CD14-positive monocyte (primary cell): ENCODE measurements around the gene CHAD. TPM values are rescaled to one million over a fixed set of nuclear protein-coding genes. Genes with fewer than 3 reads are reported as not detected.

Experiments used
- DNase-seq, 3 donors: peaks; one replicate each; pipeline ENCODE4 v3.0.0-alpha.2; 2011 to 2022
- H2AFZ ChIP-seq: 2 replicates; pipeline ENCODE4 v1.6.0; 2012; ENCODE audit warnings: mild to moderate bottlenecking, low read depth, low read length, inconsistent platforms; ENCODE audit not compliant: insufficient read depth, poor library complexity, severe bottlenecking
- H3K27ac ChIP-seq, 2 donors: 1 replicate in 1 of 2; 2 replicates in 1 of 2; pipeline ENCODE4 v1.5.1; 2012 to 2013; ENCODE audit warnings: low read length in 2 of 2, control low read depth in 1 of 2, inconsistent platforms in 1 of 2, low read depth in 1 of 2, mild to moderate bottlenecking in 1 of 2
- H3K27me3 ChIP-seq, 2 donors: one replicate each; pipeline versions ENCODE4 v1.6.0 to v1.6.1; 2011 to 2013; ENCODE audit warnings: low read length in 2 of 2; ENCODE audit not compliant: control insufficient read depth in 2 of 2, insufficient read depth in 2 of 2
- H3K36me3 ChIP-seq, 2 donors: replicated peaks in 1 of 2; 1 replicate in 1 of 2; 2 replicates in 1 of 2; pipeline versions ENCODE4 v1.5.1 to v1.6.1; 2012 to 2013; ENCODE audit warnings: low read length in 2 of 2, control low read depth in 1 of 2, inconsistent platforms in 1 of 2, mild to moderate bottlenecking in 1 of 2; ENCODE audit not compliant: insufficient read depth in 2 of 2, control insufficient read depth in 1 of 2
- H3K4me1 ChIP-seq, 2 donors: 1 replicate in 1 of 2; 2 replicates in 1 of 2; pipeline versions ENCODE4 v1.5.1 to v1.6.1; 2012 to 2013; ENCODE audit warnings: low read length in 2 of 2, control low read depth in 1 of 2, inconsistent platforms in 1 of 2, mild to moderate bottlenecking in 1 of 2, moderate library complexity in 1 of 2; ENCODE audit not compliant: insufficient read depth in 2 of 2, control insufficient read depth in 1 of 2
- H3K4me2 ChIP-seq: replicated peaks from 2 replicates; pipeline ENCODE3; 2012; ENCODE audit warnings: low read length, moderate library complexity, mild to moderate bottlenecking; ENCODE audit not compliant: poor library complexity, severe bottlenecking; ENCODE audit errors: extremely low read depth
- H3K4me3 ChIP-seq, 3 experiments: fragments of 200-600 bp in 1 of 3; sonication (generic) in 1 of 3; replicated peaks in 1 of 3; 1 replicate in 2 of 3; 2 replicates in 1 of 3; pipeline ENCODE4 v1.5.1; 2011 to 2013; ENCODE audit warnings: low read length in 3 of 3, mild to moderate bottlenecking in 3 of 3, control low read depth in 2 of 3, low read depth in 2 of 3, inconsistent platforms in 1 of 3, moderate library complexity in 1 of 3
- H3K79me2 ChIP-seq: 2 replicates; pipeline ENCODE4 v1.6.0; 2012; ENCODE audit warnings: mild to moderate bottlenecking, control low read depth, inconsistent platforms, low read length, moderate library complexity; ENCODE audit not compliant: insufficient read depth
- H3K9ac ChIP-seq: 2 replicates; pipeline ENCODE4 v1.6.0; 2017; ENCODE audit warnings: low read length, mild to moderate bottlenecking; ENCODE audit not compliant: insufficient read depth, poor library complexity, severe bottlenecking
- H3K9me3 ChIP-seq, 2 donors: replicated peaks in 1 of 2; 1 replicate in 1 of 2; 2 replicates in 1 of 2; pipeline versions ENCODE4 v1.5.1 to v1.6.1; 2012 to 2013; ENCODE audit warnings: low read length in 2 of 2, control low read depth in 1 of 2; ENCODE audit not compliant: control insufficient read depth in 1 of 2, insufficient read depth in 1 of 2
- H4K20me1 ChIP-seq: 2 replicates; pipeline ENCODE4 v1.6.0; 2012; ENCODE audit warnings: mild to moderate bottlenecking, low read length, control low read depth, moderate library complexity; ENCODE audit not compliant: insufficient read depth
- H3K27ac Mint-ChIP-seq, 7 donors: one replicate each; pipeline ENCODE4 v1.8.0; 2020; ENCODE audit warnings: mild to moderate bottlenecking in 7 of 7, mixed read lengths in 7 of 7, moderate library complexity in 6 of 7, inconsistent platforms in 2 of 7
- H3K27me3 Mint-ChIP-seq, 3 donors: one replicate each; pipeline ENCODE4 v1.8.0; 2021 to 2022; ENCODE audit warnings: low read depth in 3 of 3, mild to moderate bottlenecking in 3 of 3, mixed read lengths in 3 of 3, moderate library complexity in 3 of 3, inconsistent platforms in 1 of 3
- H3K36me3 Mint-ChIP-seq, 2 donors: one replicate each; pipeline ENCODE4 v1.8.0; 2020; ENCODE audit warnings: mixed read lengths in 2 of 2, inconsistent platforms in 1 of 2, mild to moderate bottlenecking in 1 of 2
- H3K4me1 Mint-ChIP-seq: one replicate; pipeline ENCODE4 v1.8.0; 2020; ENCODE audit warnings: mild to moderate bottlenecking, mixed read lengths
- H3K4me3 Mint-ChIP-seq, 2 donors: one replicate each; pipeline ENCODE4 v1.8.0; 2020; ENCODE audit warnings: mild to moderate bottlenecking in 2 of 2, mixed read lengths in 2 of 2, moderate library complexity in 1 of 2
- H3K9me3 Mint-ChIP-seq, 7 donors: one replicate each; pipeline ENCODE4 v1.8.0; 2020 to 2022; ENCODE audit warnings: mixed read lengths in 7 of 7, mild to moderate bottlenecking in 6 of 7, moderate library complexity in 6 of 7, inconsistent platforms in 2 of 7
- WGBS: methylation state at CpG from one replicate; pipeline ENCODE4 v1.1.5; 2013; ENCODE audit warnings: missing lambda C conversion rate; ENCODE audit not compliant: insufficient coverage; 5-methylcytosine and 5-hydroxymethylcytosine counted together
- intact Hi-C, 2 donors: fragments of 100-400 bp; cut with micrococcal nuclease; formaldehyde crosslinking; loops; one replicate each; pipeline versions ENCODE4 v1.15.0 to v1.15.1; 2023
- polyA plus RNA-seq, 3 donors: library from polyadenylated mRNA; depleted of rRNA in 1 of 3; unstranded in 2 of 3; stranded (reverse) in 1 of 3; fragments of 300-500 nt in 2 of 3; fragments of >200 nt in 1 of 3; fragmentation: Illumina TruSeq in 2 of 3; gene quantifications; 1 replicate in 2 of 3; 2 replicates in 1 of 3; pipeline ENCODE4 v1.2.3, GENCODE V29; 2012 to 2021
- TF ChIP-seq, protein P1 (sequence below): fragments of 200-600 bp; IDR thresholded peaks from one replicate; pipeline ENCODE4 v1.8.0; 2022; ENCODE audit warnings: antibody characterized with exemption, mild to moderate bottlenecking

CHAD gene
- polyA plus RNA-seq, 3 donors = not detected

GRCh38 chr17:50480854-50481490 lies 12.3 kb upstream of the CHAD start:
- no CpG with 5 or more reads among the region's 2 CpGs for WGBS
- no peak overlapping the region for H3K4me3 Mint-ChIP-seq

DNA sequence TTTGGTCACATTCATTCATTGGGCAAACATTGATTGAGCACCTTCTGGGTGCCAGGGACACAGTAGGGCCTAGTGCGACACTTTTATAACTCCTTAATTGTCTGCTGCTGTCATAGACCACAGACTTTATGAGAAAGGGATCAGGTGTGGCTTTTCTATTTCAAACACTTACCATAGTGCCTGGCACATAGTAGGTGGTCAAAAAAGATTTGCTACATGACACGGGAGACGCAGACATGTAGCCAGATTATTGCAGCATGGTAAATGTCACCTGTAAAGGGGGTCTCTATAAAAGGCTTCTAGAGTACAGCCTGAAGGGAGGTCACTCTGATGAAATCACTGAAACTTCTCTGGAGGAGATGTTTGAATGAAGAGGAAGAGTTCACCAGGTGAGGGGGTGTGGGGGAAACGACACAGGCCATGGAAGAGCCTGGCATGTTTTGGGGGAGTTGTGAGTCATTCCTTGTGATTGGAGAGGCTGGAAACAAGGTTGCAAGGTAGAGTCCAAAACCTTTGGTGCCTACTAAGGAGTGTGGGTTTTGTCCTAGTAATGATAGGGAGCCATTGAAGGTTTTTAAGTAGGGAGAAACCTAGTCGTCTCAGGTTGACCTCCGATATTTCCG lies 11.6 kb upstream of the CHAD start:
- no peak overlapping the region for H3K9ac ChIP-seq
- peaks cover 22 to 26% of the 10 kb centered on the region in 2 donors for H3K36me3 ChIP-seq
- H3K4me2 ChIP-seq = peak overlapping the region; percentile 92
- Mint-ChIP-seq H3K4me1 (peaks cover 33% of the 10 kb centered on the region), H3K27ac (peak overlapping the region in 5 of 7 donors; percentile 25 to 82 (median 79)), H3K4me3 (no peak overlapping the region), H3K27me3 (peaks cover 0 to 19% (median 15%) of the 10 kb centered on the region in 3 donors), H3K9me3 (peaks cover 0 to 5% (median 0%) of the 10 kb centered on the region in 7 donors), H3K36me3 (peaks cover 21 to 38% of the 10 kb centered on the region in 2 donors)
- no peak overlapping the region for H3K27ac ChIP-seq
- peak overlapping the region in 1 of 3 experiments; percentile 96 for H3K4me3 ChIP-seq
- no peak for DNase-seq
- H2AFZ ChIP-seq = no peak overlapping the region
- peaks cover 21% of the 10 kb centered on the region for H4K20me1 ChIP-seq
- H3K79me2 ChIP-seq = peaks cover 10% of the 10 kb centered on the region
- no peaks in the 10 kb centered on the region for H3K9me3 ChIP-seq
- peaks cover 33 to 48% of the 10 kb centered on the region in 2 donors for H3K4me1 ChIP-seq
- WGBS = 86% methylated on average over 3 of the region's 7 CpGs
- peaks cover 0 to 6% of the 10 kb centered on the region in 2 donors for H3K27me3 ChIP-seq
- TF ChIP-seq, protein P1, sequence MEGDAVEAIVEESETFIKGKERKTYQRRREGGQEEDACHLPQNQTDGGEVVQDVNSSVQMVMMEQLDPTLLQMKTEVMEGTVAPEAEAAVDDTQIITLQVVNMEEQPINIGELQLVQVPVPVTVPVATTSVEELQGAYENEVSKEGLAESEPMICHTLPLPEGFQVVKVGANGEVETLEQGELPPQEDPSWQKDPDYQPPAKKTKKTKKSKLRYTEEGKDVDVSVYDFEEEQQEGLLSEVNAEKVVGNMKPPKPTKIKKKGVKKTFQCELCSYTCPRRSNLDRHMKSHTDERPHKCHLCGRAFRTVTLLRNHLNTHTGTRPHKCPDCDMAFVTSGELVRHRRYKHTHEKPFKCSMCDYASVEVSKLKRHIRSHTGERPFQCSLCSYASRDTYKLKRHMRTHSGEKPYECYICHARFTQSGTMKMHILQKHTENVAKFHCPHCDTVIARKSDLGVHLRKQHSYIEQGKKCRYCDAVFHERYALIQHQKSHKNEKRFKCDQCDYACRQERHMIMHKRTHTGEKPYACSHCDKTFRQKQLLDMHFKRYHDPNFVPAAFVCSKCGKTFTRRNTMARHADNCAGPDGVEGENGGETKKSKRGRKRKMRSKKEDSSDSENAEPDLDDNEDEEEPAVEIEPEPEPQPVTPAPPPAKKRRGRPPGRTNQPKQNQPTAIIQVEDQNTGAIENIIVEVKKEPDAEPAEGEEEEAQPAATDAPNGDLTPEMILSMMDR = no peak
- intact Hi-C loops = loop anchor here (2.0 to 10.0 kb wide), 5 partner anchors 25 to 202 kb away; partner anchors contain the start of gene SPATA20 (in 1 of the 2)

More at GRCh38 chr17:50480854-50481490, 12.3 kb upstream of the CHAD start:
- no peak overlapping the region for H3K9ac ChIP-seq
- peaks cover 33% of the 10 kb centered on the region for H3K4me1 Mint-ChIP-seq
- peak overlapping the region in 1 of 2 donors; percentile 38 for H3K27ac ChIP-seq
- peak; percentile 47 to 77 (median 76) for DNase-seq
- peaks cover 33 to 48% of the 10 kb centered on the region in 2 donors for H3K4me1 ChIP-seq
- peaks cover 0 to 6% of the 10 kb centered on the region in 2 donors for H3K27me3 ChIP-seq
- peak overlapping the region in 4 of 7 donors; percentile 25 to 79 (median 74) for H3K27ac Mint-ChIP-seq
- no peaks in the 10 kb centered on the region for H3K9me3 ChIP-seq
- H3K79me2 ChIP-seq = peaks cover 10% of the 10 kb centered on the region
- H3K36me3 Mint-ChIP-seq = peaks cover 27 to 42% of the 10 kb centered on the region in 2 donors
- H3K27me3 Mint-ChIP-seq = peaks cover 0 to 14% (median 9%) of the 10 kb centered on the region in 3 donors
- H3K4me3 ChIP-seq = no peak overlapping the region
- peaks cover 21% of the 10 kb centered on the region for H4K20me1 ChIP-seq
- H2AFZ ChIP-seq = no peak overlapping the region
- TF ChIP-seq, protein P1 = no peak
- intact Hi-C loops = loop anchor here (2.0 to 10.0 kb wide), 5 partner anchors 24 to 201 kb away; partner anchors contain the start of gene SPATA20 (in 1 of the 2)
- peaks cover 29 to 30% of the 10 kb centered on the region in 2 donors for H3K36me3 ChIP-seq
- peaks cover 0 to 5% (median 0%) of the 10 kb centered on the region in 7 donors for H3K9me3 Mint-ChIP-seq
- no peak overlapping the region for H3K4me2 ChIP-seq
